HS-27A (cell line): ENCODE data around the gene CNTNAP2.
A peak's percentile ranks its signal among the peaks of the same experiment; 100 is the strongest.

Source experiments
- DNase-seq: peaks from one replicate; pipeline ENCODE4 v3.0.0-alpha.2; 2012; ENCODE audit warnings: low read depth, missing footprints

The CNTNAP2 gene

DNA sequence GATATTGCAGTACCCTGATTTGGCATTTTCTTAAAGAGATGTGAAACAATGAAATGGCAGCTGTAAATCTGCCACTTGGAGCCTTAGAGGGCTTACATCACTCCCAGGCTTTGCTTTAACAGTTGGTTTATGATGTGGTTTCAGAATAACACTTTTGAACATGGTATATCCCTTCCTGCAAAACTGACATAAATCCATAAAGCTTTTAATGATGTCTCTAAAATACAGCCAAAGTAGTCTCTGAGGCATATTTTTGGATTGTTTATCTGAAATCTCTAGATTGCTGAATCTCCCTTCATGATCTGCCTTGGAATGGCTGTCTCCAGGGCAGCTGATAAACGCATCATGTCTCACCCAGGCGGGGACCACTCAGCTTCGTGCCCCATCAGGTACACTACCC, 2096.1 kb downstream of the CNTNAP2 start:
- DNase-seq = no peak

DNA sequence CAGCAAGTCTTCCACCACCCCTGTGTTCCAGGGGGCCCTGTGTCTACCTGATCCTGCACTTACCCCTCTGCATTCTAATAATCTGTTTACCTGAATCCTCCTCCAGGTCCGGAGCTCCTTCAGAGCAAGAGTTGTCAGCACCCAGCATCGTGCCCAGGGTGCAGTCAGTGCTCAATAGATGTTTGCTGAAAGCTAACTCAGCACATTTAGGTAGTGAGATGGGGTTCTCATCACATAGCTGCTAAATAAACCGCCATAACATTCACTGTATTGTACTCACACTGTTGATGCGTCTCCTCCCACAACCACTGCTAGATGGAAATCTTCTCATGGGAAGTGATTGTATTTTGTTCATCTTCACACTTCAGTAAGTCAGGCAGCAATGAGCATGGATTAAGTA, 2097.5 kb downstream of the CNTNAP2 start:
- no peak for DNase-seq

DNA sequence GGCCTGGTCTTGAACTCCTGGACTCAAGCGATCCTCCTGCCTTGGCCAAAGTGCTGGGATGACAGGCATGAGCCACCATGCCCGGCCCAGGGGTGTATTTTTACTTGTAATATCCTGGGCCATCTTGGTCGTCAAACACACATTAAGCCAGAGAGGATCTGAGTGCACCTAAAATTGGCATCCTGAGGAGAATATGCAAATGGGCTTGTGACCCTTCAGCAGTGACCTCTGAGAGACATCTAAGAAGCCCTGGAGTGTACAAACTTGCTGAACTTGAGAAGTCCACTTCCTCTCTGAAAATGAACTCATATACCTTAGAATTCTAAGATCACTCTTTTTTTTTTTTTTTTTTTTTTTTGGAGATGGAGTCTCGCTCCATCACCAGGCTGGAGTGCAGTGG, 2102.0 kb downstream of the CNTNAP2 start:
- no peak for DNase-seq

GRCh38 chr7:148222721-148223120, 2106.1 kb downstream of the CNTNAP2 start:
- DNase-seq = no peak

DNA sequence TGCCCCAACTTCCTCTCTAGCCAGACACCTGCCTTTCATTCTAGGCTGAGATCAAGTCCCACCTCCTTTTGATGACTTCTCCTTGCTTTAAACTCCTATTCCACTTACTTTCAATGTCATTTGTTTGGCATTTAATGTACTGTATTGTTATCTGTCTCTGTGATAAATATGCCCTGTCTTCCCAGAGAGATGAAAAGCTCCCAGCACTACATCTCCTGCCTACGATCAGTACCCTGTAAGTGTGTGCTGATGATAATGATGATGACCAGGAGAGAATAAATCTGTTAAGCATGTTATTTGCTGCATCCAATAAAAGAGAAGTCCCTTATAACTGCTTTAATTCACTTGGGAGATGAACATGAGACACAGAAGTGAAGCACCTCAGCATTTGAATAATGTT, 2106.6 kb downstream of the CNTNAP2 start:
- no peak for DNase-seq

GRCh38 chr7:148223738-148224137, 2107.1 kb downstream of the CNTNAP2 start:
- no peak for DNase-seq

DNA sequence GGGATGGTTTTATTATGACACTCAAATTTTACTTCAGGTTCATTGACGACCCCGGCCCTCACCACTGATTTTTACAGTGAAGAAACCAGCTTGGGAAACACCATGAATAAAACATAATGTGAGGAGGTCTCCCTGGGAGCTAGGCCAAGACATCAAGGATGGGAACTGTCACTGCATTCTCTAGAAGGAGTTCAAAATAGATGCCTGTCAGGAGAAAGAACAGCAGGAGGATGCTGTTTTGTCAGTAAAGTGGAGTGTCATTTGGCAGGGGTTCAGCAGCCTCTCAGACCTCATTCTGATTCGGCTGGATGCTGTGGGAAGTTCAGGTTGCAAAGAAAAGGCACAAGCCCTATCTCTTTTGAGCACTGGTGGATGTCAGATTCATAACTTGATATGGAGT, 2113.7 kb downstream of the CNTNAP2 start:
- no peak for DNase-seq

GRCh38 chr7:148230883-148231282, 2114.3 kb downstream of the CNTNAP2 start:
- no peak for DNase-seq

GRCh38 chr7:148232784-148233183, 2116.2 kb downstream of the CNTNAP2 start:
- no peak for DNase-seq

DNA sequence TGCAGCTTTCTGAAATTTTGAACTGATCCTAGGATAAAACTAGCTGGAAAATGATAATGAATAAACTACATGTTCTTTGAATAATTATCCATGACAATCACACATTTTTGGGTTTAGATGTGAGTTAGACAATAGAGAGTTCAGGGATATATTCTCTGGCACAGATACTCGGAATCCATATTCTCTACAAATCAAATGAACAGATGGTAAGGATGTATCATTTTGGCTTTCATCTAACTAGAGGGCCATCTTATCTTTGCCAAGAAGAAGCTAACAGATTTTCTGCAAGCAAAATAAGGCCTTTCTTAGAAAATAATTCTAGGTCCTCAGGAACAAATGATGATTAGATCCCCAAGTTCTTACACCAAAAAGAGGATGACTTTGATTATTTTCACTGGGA, 2118.1 kb downstream of the CNTNAP2 start:
- DNase-seq = no peak

DNA sequence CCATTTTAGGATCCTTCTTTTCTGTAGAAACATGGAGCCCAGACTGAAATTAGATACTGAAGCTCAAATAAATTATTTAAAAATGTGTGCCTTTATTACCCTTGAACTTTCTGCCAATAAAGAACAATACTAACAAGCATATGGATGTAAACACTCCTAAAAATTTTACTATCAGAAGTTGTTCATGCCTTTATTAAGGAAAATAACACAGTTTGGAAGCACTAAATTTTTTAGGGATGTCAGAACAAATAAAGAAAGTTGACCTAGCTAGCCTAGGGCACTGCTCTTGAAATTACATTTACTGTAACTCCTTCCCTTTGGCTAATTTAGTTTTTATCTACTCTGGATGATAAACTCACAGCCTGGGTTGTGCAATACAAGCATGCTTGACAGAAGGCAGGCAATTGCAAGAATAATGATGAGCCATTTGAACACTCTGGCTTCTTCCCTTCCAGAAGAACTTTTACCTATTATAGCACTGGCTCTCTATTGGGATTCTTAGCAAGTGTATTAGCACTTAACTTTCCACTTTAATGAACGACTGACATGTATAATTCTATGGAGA, 2122.2 kb downstream of the CNTNAP2 start:
- no peak for DNase-seq

- no peak for DNase-seq
Observed at GRCh38 chr7:148241700-148242293, 2125.2 kb downstream of the CNTNAP2 start.

GRCh38 chr7:148242294-148242821, 2125.8 kb downstream of the CNTNAP2 start:
- DNase-seq = peak; percentile 14

- DNase-seq = no peak
Observed at GRCh38 chr7:148245381-148245780, 2128.8 kb downstream of the CNTNAP2 start.

DNA sequence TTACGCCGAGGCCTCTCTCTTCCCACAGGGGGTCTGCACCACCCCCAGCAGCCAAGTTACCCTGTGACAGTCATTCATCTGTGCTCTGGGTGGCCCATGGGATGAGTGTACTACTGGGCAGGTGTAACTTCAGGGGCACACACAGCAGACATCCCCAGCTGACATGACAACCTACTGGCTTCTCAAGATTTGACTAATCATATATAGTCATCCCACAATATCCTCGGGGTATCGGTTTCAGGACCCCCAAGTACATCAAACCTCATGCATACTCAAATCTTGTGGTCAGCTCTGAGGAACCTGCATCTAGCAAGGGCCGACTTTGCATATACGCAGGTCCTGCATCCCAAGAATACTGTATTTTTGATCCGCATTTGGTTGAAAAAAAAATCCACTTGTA, 2137.0 kb downstream of the CNTNAP2 start:
- DNase-seq = no peak

- DNase-seq = no peak
Observed at GRCh38 chr7:148255333-148255732, 2138.7 kb downstream of the CNTNAP2 start.

DNA sequence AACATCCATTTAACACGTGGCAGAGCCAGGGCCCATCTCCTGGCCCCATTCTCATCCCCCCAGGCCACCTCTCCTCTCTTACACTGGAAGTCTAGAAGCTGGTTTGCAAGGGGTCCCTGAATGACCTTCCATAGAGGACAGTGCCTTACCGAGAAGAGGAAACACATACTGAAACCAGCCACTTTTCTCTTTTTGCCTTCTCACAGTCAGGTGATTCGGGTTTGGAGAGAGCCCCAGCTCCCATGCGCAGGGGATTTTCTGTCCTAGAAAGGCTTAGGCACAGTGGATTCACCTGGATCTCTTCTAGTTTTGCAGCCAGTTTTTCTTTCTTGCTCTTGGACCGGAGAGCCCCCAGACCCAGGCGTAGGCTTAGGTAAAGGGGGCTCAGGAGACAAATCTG, 2139.8 kb downstream of the CNTNAP2 start:
- no peak for DNase-seq

- DNase-seq = no peak
Observed at GRCh38 chr7:148260599-148260998, 2144.0 kb downstream of the CNTNAP2 start.

- DNase-seq = no peak
Observed at GRCh38 chr7:148261523-148261922, 2144.9 kb downstream of the CNTNAP2 start.

DNA sequence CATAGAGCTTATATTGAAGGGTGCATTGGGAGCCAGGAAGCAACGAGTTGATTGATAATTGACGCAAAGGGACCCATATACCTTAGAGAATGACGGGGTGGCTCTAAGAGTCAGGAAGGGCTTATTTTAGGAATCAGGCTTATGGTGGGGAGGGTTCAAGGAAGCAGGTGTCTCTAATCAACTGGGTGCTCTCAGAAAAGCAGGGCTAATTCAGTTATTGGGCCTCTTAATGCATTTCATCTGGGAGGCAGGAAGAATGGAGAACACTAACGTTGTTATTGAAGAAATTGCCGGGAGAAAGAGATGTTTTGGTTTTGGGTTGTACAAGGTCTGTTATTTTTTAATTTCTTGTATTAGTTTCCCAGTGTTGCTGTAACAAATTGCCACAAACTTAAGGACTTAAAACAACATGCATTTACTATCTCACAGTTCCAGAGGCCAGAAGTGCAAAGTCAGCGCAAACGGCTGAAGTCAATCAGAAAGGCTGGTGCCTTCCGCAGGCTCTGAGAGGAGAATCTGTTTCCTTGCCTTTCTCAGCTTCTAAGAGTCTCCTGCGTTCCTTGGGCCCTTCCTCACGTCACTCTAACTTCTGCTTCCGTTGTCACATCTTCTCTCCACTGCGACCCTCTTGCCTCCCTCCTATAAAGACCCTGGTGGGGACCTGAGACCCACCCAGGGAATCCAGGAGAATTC, 2145.5 kb downstream of the CNTNAP2 start:
- DNase-seq = no peak

- no peak for DNase-seq
Observed at GRCh38 chr7:148262721-148263229, 2146.2 kb downstream of the CNTNAP2 start.

DNA sequence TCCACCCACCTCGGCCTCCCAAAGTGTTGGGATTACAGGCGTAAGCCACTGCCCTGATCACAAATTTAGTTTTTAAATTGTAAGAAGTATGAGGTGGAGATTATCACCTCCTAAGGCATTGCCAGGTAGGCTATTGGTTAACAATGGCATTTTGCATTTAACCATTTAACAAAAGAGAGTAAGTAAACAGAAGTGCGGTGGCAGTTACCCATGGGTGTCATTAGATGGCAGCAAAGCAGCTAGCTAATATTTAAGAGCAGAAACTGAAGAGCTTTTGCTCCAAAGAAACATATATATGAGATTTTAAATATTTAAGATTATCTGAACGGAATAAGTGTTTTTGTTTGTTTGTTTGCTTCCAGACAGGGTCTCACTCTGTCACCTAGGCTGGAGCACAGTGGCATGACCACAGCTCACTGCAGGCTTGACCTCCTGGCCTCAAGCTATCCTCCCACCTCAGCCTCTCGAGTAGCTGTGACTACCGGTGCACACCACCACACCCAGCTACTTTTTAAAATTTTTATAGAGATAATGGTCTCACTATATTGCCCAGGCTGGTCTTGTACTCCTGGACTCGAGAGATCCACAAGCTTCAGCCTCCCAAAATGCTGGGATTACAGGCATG, 2148.4 kb downstream of the CNTNAP2 start:
- no peak for DNase-seq

DNA sequence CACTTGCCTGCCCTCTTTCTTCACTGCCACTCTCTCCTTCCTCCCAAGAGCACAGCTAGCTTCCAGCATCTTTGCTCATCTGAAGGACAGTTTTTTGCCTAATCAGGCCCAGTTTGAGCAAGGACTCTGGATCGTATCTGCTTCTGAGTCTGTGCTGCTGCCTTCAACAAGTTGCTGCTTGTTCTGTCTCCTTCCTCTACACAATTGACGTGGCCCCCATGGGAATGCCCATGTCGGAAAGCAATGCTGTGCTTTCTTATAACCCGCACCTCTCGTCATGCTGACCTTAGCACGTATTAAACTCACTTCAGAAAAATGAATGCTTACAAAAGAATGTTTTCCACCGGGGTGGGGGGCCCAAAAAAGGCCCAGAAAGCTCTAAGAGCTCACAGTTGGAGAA, 2149.3 kb downstream of the CNTNAP2 start:
- no peak for DNase-seq
